ENCODE data around the gene C4orf50.

C4orf50 gene

DNA sequence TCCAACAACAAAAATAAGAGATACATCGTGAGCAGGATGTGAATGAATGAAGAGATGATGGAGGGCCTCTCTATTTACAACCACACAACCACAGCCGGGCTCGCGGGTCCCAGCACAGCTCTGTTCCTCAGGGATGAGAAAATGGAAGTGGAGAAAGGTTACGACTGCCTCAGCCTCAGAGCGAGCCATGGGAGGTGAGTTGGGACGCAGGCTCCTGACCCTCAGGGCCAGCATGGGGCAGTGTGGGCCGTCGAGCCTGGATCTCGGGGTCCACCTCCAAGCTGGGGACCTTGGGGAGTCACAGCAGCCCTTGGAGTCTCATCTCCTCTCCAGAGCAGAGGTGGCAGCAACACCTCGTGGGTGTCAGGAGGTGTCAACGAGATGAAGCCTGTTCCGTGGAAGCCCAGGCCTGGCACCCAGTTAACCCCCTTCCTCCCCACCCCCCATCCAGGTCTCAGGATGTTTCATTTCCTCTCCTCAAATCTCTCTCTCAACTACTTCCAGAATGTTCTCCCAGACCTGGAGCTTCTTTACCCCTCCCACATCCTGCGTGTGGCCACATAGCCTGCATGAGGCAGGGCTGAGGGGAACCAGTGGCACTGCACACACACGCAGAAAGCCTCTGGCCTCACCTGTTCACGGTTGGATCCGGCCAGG, 25.9 kb downstream of the C4orf50 start:
- no peak for DNase-seq (ENCODE audit: low spot score)

DNA sequence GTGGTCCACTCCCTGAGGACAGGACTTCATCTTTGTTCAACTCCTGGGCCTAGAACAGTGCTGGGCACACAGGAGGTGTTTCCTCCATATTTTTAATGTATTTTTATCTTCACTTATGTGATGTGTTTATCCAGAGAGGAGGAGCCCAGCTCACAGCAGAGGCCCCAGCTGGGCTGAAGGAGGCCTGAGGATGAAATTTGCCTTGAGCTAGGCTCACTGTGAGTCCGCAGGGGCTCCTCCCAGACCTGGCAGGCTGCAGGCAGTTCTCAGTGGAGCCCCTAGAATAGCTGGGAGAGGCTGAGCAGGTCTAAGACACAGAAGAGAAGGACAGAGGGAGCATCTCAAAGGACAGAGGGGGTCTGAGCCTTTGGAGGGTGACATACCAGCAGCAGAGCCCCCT, 26.8 kb downstream of the C4orf50 start:
- DNase-seq (ENCODE audit: low spot score): no peak

DNA sequence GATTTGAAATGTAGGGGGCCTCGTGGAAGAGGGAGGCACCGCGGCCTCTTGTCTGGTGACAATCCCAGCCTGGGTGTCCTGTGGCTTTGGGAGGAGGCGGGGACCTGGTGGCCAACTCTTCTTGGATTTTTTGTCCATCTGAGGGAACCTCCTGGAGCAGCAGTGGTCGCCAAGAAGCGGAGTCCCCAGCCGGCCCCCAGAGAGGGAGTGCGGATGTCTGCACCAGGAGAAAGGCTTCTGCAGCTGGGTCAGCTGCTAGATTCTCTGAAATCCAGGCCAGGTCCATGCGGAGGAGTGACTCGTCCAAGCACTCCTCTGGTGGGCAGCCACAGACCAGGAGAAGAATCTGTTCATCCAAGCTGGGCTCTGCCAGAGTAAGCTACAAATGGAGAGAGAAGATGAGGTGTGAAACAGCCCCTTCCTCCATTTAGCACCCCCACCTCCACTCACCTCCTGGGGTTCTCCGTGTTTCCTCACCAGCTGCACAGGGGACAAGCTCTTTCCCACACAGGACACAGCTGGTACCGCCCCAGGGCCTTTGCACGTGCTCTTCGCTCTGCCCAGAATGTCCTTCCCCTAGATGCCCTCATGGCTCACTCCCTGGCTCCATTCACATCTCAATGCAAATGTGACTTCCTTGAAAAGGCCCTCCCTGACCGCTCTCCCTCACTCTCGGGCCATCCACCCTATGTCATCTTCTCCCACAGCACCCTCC, 27.6 kb downstream of the C4orf50 start:
- no peak for DNase-seq (ENCODE audit: low spot score)

DNA sequence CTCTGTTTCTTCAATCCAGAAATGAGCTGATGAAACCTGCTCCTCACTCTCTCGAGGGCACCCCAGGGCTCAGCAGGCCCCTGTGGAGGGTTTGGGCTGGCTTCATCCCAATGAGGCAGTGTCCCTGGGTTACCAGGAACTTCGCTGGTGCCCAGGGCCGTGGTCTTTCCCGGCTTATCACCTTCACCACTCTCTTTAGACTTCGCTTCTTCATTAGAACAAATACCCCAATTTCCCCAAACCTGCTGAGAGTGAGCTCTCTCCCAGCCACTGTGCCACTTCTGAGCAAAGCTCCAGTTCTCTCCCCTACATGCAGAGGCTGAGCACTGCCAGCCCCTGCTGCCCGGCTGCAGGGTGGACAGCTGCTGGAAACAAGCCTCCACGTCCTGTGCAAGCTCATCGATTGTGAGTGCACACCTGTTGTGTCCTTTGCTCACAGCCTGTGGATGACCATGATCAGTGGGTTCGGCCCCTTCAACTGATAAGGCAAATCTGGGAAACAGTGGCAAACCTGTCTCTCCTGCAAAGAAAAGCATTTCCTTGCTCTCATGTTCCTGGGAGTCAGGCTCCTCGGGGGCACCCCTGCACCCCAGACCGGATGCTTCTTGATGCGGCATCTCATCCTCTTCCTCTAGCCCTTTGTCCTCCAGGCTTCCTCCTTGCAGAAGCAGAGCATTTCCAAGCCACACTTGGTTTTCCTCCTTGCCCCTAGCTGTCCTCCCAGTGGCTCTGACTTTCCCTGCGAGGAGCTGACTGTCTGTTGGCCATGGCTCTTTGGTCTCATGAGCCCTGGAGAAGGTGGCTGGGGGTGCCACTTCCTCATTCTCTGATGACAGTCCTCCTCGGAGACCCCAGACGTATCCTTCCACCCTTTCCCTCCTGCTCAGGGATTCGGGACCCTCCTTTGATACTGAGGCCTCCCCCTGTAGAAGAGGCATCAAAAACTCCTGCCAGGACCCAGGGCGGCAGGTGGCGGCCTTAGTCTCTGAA, 28.7 kb downstream of the C4orf50 start:
- no peak for DNase-seq (ENCODE audit: low spot score)

DNA sequence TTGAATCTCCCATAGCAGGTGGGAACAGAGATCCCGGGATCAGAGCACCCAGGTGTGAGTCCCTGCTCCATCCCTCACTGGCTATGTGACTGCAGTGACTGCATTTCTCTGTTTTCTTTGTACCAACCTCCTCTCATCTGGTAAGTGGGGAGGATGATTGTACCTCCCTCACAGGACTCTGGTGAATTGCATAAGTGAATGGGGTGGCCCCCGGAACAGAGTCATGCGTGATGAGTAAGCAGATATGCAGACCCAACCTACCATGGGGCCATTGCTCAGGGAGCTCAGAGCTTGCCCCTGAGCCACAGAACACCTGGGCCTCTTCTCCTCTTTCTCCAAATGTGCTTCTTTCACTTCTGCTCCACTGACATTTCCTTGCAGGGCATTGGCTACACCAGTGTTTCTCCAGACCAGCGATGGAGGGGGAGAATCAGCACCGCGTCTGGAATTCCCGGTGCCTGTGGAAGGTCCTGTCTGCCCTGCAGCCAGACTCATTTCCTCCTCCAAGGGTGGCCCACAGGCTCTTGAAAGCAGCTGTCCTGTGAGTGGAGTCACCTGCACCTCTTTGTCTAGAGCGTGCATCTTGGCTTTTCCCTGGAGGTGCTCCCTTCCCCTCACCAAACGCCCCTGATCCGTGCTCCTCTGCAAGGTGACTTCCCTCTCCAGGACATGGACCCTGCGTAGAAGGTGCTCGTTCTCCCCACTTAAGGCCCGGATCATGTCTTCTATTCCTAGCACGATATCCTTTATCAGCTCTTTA, 30.0 kb downstream of the C4orf50 start:
- no peak for DNase-seq (ENCODE audit: low spot score)

DNA sequence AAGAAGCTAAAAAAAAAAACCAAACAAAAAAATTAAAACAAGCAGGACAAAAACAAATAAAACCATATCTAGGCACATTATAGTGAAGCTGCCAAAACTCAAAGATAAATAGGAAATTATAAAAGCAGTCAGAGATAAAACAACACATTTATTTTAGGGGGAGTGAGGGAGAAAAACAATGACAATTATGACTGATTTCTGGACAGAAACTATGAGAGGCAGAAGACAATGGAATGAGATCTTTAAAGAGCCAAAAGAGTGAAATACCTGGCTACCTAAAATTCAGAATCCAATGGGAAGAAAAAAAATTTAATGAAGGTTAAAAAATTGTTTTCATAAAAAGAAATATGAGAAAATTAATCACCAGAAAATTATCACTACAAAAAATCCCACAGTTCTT, 33.4 kb downstream of the C4orf50 start:
- DNase-seq (ENCODE audit: low spot score): no peak

DNA sequence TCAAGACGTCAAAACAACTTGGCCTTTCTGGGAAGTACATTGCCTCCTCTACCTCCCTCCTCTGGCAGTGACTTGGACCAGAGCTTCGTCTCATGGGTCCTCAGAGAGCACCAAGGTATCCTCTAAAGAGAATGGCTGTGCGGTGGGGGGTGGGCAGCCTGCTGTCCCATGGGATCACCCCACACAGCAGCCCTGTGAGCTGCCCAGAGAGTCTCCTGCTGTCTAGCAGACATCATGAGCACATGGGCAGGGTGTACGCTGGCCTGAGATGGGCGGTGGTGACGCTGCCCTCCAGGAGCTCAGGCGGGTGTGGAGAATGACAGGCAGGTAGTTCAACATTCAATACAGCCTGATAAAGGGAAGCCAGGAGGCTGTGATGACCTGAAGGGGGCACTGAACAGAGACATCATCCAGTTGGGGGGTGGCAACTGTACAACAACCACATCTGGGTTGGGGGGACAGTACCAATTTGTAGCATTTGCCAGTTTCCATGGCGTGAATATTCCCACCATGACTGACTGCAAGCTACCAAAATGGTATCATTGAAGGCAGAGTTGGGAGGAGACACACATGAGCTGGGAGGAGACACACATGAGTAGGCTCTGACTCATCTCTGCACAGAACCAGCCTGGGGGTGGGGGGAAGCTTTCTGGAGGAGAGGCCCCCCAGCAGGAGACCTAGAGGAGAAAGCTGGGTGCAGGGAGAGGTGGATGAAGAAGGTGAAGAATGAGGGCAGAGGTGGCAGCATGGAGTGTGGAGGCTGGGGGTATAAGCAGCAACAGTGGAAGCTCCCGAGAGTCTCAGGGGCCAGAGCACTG, 35.9 kb downstream of the C4orf50 start:
- DNase-seq (ENCODE audit: low spot score): no peak

DNA sequence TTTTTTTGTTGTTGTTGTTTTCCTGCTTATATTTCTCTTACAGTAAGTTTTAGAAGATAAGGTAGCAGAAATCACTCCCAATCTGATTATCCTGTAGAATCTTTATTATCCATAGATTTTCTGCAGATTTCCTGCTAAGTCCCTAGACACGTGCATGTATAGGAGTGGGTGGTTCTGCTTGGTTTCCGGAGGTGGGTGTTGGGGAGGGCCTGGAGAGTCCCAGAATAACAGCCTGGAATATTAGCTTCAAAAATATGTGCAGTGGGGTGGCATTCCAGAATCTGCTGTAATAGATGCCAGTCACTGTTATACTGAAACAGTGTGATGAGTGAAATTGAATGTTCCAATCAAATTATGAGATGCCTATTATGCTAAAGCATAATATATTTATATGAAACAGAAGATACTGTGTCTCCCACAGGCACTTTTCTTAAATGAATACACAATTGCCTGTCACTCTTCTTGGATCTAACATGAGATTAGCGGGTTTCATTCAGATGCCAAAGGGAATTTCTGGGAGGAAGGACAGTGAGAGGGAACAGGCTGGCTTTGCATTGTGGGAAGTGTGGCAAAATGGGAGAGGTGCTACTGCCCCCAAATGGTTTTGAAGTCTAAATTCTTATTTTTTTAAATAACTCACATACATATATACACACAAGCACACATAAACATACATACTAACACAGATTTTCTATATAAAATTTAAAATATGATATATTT, 37.6 kb downstream of the C4orf50 start:
- no peak for DNase-seq (ENCODE audit: low spot score)

DNA sequence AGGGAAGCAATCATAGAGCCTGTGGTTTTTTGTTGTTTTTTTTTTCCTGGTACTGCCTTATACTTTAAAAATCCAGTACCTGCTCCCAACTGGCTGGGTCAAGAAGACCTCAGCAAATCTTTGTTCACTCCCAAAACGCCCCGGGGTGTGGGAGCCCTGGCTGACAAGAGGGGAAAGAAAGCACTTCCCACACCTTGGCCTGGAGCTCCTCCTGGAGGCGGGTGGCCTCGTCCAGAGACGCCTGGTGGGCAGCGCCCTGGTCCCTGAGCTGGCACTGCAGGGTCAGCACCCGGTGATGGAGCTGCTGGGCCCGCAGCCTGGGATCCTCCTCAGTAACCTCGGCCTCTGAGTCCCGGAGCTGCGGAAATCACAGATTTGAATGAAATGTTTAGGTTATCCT, 38.2 kb downstream of the C4orf50 start:
- no peak for DNase-seq (ENCODE audit: low spot score)

DNA sequence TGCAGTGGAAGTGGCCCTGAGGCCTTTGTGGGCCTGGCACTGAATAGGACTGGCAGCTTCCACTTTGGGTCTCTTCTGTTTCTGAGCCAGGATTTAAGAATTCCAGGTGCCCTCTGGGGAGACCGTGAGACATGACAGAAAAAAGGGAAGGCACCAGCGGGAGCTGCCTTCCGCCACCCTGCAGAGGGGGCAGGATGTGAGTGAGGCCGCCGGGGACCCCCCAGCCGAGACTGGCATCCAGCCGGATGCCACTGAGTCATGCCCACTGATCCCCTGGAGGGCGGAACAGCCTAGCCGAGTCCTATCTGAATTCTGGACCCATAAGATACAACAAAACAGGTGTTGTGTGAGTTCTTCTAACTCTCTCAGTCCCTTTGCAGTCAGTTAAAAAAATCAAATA, 41.3 kb downstream of the C4orf50 start:
- DNase-seq (ENCODE audit: low spot score): no peak

DNA sequence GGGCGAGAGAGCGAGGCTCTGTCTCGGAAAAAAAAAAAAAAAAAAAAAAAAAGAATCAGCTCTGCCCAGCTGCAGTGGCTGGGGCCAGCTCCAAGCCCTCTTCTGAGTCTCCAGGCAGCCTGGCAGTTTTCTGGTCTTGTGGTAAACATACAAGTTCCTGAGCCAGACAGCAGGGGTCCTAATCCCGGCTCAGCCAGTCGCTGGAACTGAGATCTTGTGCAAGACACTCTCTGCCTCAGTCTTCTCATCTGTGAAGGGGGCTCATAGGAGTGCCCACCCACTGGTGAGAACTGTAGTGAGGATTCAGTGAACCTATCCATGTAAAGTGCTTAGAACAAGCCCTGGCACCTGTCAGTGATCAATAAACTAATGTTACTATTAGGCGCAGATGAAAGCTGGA, 41.8 kb downstream of the C4orf50 start:
- no peak for DNase-seq (ENCODE audit: low spot score)

DNA sequence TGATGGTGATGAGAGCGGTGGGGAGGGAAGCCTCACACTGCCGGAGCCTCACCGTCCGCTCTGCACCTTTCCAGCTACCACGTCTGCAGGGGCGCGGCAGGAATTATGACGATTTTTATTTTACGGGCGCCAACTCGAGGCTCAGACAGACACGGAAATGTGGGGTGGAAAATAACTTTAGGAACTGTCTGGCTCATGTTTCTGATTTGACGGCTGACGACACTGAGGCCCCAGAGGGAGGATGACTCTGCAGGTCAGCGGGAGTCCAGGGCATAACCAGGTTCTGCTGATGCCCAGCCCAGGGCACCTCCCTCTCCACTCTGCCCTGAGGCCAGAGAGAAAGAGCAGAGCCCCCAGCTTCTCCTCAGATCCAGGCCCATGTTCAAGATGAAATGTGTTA, 43.9 kb downstream of the C4orf50 start:
- no peak for DNase-seq (ENCODE audit: low spot score)

DNA sequence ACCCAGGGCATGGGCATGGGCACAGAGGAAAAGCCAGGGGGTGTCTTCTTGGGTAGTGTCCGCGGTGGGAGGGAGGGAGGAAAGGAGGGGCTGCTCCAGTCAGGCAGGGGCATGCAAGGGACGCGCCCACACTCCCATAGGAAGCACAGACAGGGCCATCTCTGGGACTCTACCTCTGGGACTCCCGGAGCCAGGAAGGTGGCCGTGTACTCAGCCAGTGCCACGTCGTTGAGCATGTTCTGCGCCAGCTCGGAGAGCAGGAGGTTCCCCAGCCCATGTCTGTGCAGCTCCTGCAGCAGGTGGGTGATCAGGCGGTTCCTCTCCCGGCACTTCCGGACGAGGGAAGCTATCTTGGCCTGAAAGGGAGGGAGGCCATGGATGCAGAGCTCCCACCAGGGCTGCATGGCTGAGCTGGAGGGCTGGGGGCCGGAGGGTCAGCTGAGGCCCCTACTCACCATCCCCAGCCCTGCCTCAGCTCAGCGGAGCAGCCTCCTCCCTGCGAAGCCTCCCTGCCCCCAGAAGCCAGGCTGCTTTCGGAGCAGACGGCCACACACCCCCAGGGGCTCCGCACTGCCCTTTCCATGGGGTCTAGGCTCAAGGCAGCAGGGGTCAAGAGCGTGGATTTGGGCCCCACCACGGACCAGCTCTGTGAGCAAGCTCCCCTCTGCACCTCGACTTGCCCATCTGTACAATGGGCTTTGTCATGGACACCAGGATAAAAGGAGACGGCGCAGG, 44.6 kb downstream of the C4orf50 start:
- DNase-seq (ENCODE audit: low spot score): no peak

DNA sequence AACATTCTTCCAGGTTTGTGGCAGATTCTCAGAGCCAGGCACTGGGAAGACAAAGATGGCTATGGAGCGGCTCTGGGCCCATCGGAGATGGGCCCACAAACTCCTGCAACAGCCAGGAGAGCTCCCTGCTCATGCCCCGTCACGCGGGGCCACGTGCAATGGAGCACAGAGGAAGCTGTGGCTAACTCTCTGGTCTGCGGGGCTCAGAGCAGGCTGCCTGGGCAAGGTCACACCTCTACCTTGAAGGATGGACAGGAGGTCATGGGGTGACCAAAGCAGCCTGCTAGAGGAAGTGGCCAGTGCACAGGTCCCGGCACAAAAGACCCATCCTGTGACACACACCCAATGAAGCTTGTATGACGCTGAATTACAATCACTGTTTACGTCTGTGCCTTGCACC, 45.2 kb downstream of the C4orf50 start:
- no peak for DNase-seq (ENCODE audit: low spot score)

DNA sequence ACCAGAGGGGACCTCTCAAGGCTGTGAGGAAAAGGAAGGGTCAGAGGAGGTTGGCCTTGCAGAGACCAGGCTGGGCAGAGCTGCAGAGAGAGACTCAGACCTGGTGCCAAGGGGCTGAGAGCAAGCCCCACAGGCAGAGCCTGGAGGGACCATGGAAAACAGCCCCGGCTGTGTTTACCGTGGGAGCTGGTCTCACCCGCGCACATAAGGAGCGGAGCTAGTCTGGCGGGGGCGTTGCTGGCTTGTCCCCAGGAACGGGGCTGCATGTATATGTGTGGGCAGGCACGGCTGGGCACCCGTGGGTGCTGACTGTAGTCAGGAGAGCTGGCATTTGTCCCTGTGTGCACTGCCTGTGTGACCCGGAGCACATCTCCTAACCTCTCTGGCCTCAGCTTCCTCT, 45.7 kb downstream of the C4orf50 start:
- DNase-seq (ENCODE audit: low spot score): no peak

DNA sequence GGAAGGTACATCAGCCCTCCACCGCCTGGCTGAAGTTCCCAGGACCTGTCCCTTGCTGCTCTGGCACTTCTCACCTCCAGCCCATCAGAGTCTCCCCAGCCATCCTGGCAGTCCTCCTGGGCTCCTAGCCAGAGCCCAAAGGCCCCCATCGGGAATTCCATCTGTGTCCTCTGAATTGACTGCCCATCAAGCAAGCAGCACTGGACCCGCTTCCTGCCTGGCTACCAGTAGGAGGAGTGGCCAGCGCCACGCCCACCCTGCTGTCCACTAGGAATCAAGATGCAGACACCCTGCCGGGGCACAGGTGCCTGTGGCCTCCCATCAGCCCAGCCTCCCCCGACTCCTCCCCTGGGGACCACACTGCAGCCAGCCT, 47.2 kb downstream of the C4orf50 start:
- no peak for DNase-seq (ENCODE audit: low spot score)

DNA sequence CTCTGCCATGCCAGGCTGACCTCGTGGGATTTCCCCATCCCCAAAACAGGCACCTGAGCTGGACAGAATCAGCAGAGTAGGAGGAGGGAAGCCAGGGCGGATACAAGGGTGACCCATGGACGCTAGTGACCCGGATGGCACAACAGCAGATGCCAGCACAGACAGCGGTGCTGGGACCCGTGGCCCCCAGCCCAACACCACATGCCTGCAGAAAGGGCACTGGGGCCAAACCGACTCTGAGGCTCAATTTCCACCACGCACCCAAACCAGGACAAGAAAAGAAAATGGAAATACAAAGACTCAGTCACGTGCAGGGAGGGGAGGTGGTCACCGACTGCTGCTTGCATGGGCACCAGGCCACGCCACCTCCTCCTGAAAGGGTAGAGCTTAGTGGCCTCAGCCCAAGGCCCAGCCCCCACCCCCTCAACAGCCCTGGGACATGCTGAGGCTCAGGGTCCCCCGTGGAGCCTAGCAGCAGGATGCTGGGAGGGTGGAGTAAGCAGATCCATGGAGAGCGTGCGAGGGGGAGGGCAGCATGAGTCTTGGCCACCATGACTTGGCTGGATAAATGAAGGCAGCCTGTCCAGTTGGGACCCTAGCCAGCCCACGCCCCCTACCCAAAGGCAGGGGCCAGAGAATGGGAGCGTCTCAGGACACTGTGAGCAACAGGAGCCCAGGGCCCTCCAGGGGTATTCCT, 47.7 kb downstream of the C4orf50 start:
- DNase-seq (ENCODE audit: low spot score): no peak

DNA sequence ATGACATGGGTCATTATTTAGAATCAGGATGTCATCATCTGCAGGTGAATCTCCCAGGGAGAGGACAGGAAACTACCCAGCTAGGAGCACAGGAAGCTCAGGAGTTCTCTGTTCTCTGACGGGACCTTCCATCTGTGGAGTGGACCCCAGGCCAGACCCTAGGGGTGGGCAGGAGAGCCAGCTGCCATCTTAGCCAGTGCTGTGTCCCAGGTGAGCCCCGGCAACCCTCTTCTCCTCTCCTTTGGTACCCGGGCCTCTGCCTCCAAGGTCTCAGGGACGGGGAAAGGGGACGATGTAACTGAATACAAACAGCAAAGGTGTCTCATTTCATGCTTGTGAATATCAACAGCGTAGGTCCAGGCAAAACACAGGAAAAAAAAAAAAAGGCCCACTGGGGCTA, 48.5 kb downstream of the C4orf50 start:
- no peak for DNase-seq (ENCODE audit: low spot score)

DNA sequence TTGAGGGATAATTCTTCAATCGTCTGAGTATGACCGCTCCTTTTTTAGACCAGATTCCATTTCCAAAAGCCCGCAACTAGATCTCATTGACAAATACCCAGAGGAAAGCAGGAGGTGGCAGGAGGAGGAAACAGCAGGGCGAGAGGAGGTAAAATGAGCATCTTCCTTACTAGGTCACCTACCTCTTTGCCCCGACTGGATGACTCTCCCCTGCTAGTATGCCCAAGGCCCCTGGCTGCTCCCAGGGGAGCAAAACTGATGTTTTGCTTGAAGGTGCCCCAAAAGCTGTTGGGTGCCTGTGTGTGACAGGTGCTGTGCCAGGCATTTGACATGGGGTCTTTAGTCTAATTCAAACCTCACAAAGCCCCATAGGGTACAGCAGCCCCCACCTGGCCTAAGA, 48.9 kb downstream of the C4orf50 start:
- no peak for DNase-seq (ENCODE audit: low spot score)

Measured in activated CD4-positive, alpha-beta T cell treated with anti-CD3 and anti-CD28 coated beads, Interleukin-2, Interleukin-4, amounts not matched to agents 100 ng/mL and 50 ng/mL, durations not matched to agents 16 hours and 8 hours (primary cell).